Heart right ventricle (tissue), 16 donors: ENCODE data around the gene CTBP2. TPM values are rescaled to one million over a fixed set of nuclear protein-coding genes. Genes with fewer than 3 reads are reported as not detected.
A peak's percentile ranks its signal among the peaks of the same experiment; 100 is the strongest.

Experiments
- ATAC-seq, 8 donors: fragments of 200-7000 bp; cut with Tn5 transposase; one replicate each; pipeline ENCODE4 v1.9.1; 2020; ENCODE audit warnings: mild to moderate bottlenecking in 8 of 8, moderate library complexity in 8 of 8, moderate number of reproducible peaks in 1 of 8
- DNase-seq, 2 donors: peaks; one replicate each; pipeline ENCODE4 v3.0.0-alpha.2; 2020
- H3K27ac ChIP-seq, 10 donors: fragments of 200-600 bp; sonication (generic) in 2 of 10; one replicate each; pipeline versions ENCODE4 v1.5.0 to v1.8.0; 2020 to 2022; ENCODE audit warnings: mild to moderate bottlenecking in 3 of 10
- H3K27me3 ChIP-seq, 7 donors: fragments of 200-600 bp; one replicate each; pipeline ENCODE4 v1.8.0; 2021 to 2022; ENCODE audit warnings: mild to moderate bottlenecking in 2 of 7
- H3K36me3 ChIP-seq, 9 donors: fragments of 200-600 bp; sonication (generic) in 1 of 9; one replicate each; pipeline versions ENCODE4 v1.5.0 to v1.8.0; 2020 to 2022; ENCODE audit warnings: mild to moderate bottlenecking in 2 of 9
- H3K4me1 ChIP-seq, 9 donors: fragments of 200-600 bp; sonication (generic) in 1 of 9; one replicate each; pipeline versions ENCODE4 v1.5.0 to v1.8.0; 2020 to 2022; ENCODE audit warnings: mild to moderate bottlenecking in 4 of 9
- H3K4me3 ChIP-seq, 10 donors: fragments of 200-600 bp; sonication (generic) in 2 of 10; one replicate each; pipeline versions ENCODE4 v1.5.0 to v1.8.0; 2020 to 2022; ENCODE audit warnings: mild to moderate bottlenecking in 7 of 10, moderate library complexity in 2 of 10
- H3K9me3 ChIP-seq, 11 donors: fragments of 200-600 bp in 10 of 11; sonication (generic) in 2 of 11; one replicate each; pipeline versions ENCODE4 v1.5.0 to v1.8.0; 2013 to 2022; ENCODE audit warnings: mild to moderate bottlenecking in 2 of 11, control low read depth in 1 of 11, moderate library complexity in 1 of 11
- whole genome bisulfite sequencing, 2 donors: extraction: QIAGEN DNeasy Blood & Tissue Kit; methylation state at CpG; one replicate each; pipeline ENCODE4 v1.1.7; 2013; ENCODE audit warnings: inconsistent platforms in 1 of 2; 5-methylcytosine and 5-hydroxymethylcytosine counted together
- intact Hi-C, 10 donors: fragments of 100-400 bp; cut with DNase I; formaldehyde crosslinking; loops; one replicate each; pipeline versions ENCODE4 v1.11.1 to v1.14.2; 2022
- polyA plus RNA-seq, 2 donors: library from polyadenylated mRNA; stranded (reverse); fragments of 200-250 nt; gene quantifications; one replicate each; pipeline ENCODE4 v1.2.3, GENCODE V29; 2013
- total RNA-seq, 10 donors: library from RNA; stranded (reverse); fragmentation: NEBNext Ultra II Directional in 3 of 10; extraction: Animal tissue kit (Norgen Biotek cat#: 25700) in 3 of 10; gene quantifications; one replicate each; pipeline versions ENCODE4 v1.2.1 to v1.2.4, GENCODE V29; 2021 to 2023
- TF ChIP-seq, protein P1 (sequence below), 9 donors: fragments of 200-600 bp; sonication (generic) in 2 of 9; IDR thresholded peaks; one replicate each; pipeline versions ENCODE4 v1.5.0 to v1.8.0; 2021 to 2022; ENCODE audit warnings: antibody characterized with exemption in 9 of 9, mild to moderate bottlenecking in 5 of 9, moderate library complexity in 1 of 9
- donor health status: Arrhythmogenic right ventricular cardiomyopathy.
- donor health status: ischemic (EF 13 %, LVEDD 7.1; RV severe dilation, severe dysfunction).
- donor health status: healthy with polysubstance abuse.
- donor health status: DM: no; HTN: yes; CAD: no.
- donor health status: DM: no; HTN: no; CAD: no.
- donor health status: ischemic (EF 25% LVEDD 6.9; RV normal size, moderate dysfunction).
- donor health status: ischemic (EF 25% LVEDD 5.7; RV mildly dilated, moderate dysfunction).
- donor health status: healthy.
- donor health status: DM: yes; HTN: yes; CAD: no.
- donor health status: Ischemic cardiomyopathy.
- donor health status: ischemic (EF 35%, LVEDD 5.7; RV mildly dilated, moderate dysfunction).
- donor health status: nonischemic (EF 11% LVEDD 7.7; RV severe dilation, severe dysfunction).
- donor health status: DM: yes; HTN: yes; CAD: no.
- donor health status: PGD.
- donor health status: ischemic (EF 29% LVEDD 5.4; RV normal size, mild dysfunction).
- donor health status: nonischemic (EF 23%, LVEDD 6.1; RV moderate dilation, normal function).

The CTBP2 gene
- total and polyA plus RNA-seq, 12 donors, result 14.7 to 36.2 (median 26.0) TPM

DNA sequence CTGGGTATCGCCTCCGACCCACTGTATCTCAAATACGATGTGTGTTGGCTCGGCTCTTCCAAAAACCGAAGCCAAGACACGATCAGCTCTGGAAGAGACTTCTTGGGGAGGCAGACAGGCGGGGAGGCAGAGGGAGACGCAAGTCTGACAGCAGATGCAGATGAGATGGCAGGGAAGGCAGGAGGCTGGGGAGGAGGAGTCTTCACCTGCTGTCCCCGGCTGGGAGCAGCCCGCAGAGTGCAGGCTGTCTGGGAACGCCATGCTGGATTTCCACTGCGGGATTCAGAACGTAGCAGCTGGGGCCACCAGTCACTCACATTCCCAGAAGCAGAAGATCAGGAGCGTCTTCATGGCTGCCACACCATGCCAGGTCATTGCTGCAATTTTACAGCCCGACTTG lies 29.4 kb downstream of the CTBP2 start:
- WGBS, 2 donors, result 88 to 91% methylated on average over 15 of the region's 15 CpGs
- TF ChIP-seq, protein P1, sequence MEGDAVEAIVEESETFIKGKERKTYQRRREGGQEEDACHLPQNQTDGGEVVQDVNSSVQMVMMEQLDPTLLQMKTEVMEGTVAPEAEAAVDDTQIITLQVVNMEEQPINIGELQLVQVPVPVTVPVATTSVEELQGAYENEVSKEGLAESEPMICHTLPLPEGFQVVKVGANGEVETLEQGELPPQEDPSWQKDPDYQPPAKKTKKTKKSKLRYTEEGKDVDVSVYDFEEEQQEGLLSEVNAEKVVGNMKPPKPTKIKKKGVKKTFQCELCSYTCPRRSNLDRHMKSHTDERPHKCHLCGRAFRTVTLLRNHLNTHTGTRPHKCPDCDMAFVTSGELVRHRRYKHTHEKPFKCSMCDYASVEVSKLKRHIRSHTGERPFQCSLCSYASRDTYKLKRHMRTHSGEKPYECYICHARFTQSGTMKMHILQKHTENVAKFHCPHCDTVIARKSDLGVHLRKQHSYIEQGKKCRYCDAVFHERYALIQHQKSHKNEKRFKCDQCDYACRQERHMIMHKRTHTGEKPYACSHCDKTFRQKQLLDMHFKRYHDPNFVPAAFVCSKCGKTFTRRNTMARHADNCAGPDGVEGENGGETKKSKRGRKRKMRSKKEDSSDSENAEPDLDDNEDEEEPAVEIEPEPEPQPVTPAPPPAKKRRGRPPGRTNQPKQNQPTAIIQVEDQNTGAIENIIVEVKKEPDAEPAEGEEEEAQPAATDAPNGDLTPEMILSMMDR (IDR thresholded peaks at IDR 0.05), result no peak
- no peaks in the 10 kb centered on the region for H3K27me3 ChIP-seq
- intact Hi-C loops, result no loop called here
- peaks cover 0 to 43% (median 7%) of the 10 kb centered on the region in 9 donors for H3K36me3 ChIP-seq
- ATAC-seq (no peak), DNase-seq (no peak)
- H3K4me1 ChIP-seq, result peaks cover 7 to 76% (median 42%) of the 10 kb centered on the region in 9 donors
- no peak overlapping the region for H3K4me3 ChIP-seq
- no peak overlapping the region for H3K27ac ChIP-seq
- peaks cover 0 to 6% (median 0%) of the 10 kb centered on the region in 11 donors for H3K9me3 ChIP-seq

DNA sequence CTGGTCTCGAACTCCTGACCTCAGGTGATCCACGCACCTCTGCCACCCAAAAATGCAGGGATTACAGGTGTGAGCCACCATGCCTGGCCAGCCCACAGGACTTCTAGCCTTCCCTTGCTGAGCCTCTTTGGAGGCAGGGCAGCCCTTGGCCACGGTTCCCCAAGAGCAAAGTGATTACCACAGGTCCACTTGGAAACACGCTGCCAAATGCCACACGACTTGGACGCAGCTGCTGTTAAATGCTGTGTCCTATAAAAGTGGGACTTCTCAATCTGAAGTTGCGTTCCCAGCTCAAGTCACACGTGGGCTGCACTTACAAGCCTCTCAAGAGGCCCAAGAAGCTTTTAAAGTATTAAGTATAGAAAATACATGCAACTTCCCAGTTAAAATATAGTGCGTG lies 30.1 kb downstream of the CTBP2 start:
- TF ChIP-seq, protein P1 (IDR thresholded peaks at IDR 0.05), result no peak
- ATAC-seq (peak in 1 of 8 donors; percentile 39), DNase-seq (no peak)
- peaks cover 0 to 6% (median 0%) of the 10 kb centered on the region in 11 donors for H3K9me3 ChIP-seq
- WGBS, 2 donors, result 57 to 74% methylated on average over 9 of the region's 9 CpGs
- no peaks in the 10 kb centered on the region for H3K27me3 ChIP-seq
- H3K4me1 ChIP-seq, result peaks cover 4 to 76% (median 39%) of the 10 kb centered on the region in 9 donors
- peak overlapping the region in 1 of 10 donors; percentile 16 for H3K27ac ChIP-seq
- no peak overlapping the region for H3K4me3 ChIP-seq
- H3K36me3 ChIP-seq, result peaks cover 0 to 43% (median 7%) of the 10 kb centered on the region in 9 donors
- intact Hi-C loops, result no loop called here

DNA sequence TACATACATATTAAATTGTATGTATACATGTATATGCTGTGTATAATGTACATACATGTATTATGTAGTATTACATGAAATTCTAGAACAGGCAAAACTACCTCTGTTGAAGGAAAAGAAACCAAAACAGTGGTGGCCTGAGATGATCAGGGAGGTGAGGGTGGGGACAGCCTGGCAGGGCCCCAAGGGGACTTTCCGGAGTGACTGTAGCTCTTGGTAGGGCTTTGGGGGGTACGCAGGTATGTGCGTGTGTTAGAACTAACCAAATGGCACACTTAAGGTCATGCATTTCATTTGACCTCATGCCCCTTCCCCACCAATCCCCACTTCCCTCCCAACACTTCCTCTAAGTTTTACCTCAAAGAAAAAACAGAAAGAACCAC lies 31.3 kb downstream of the CTBP2 start:
- 82 to 84% methylated on average over 3 of the region's 3 CpGs for WGBS, 2 donors
- Histone ChIP-seq H3K27ac (peak overlapping the region in 1 of 10 donors; percentile 9), H3K27me3 (no peaks in the 10 kb centered on the region), H3K4me3 (no peak overlapping the region), H3K36me3 (peaks cover 0 to 43% (median 7%) of the 10 kb centered on the region in 9 donors), H3K4me1 (peaks cover 9 to 77% (median 45%) of the 10 kb centered on the region in 9 donors), H3K9me3 (peaks cover 0 to 6% (median 0%) of the 10 kb centered on the region in 11 donors)
- TF ChIP-seq, protein P1 (IDR thresholded peaks at IDR 0.05), result no peak
- ATAC-seq (no peak), DNase-seq (no peak)
- intact Hi-C loops, result no loop called here

DNA sequence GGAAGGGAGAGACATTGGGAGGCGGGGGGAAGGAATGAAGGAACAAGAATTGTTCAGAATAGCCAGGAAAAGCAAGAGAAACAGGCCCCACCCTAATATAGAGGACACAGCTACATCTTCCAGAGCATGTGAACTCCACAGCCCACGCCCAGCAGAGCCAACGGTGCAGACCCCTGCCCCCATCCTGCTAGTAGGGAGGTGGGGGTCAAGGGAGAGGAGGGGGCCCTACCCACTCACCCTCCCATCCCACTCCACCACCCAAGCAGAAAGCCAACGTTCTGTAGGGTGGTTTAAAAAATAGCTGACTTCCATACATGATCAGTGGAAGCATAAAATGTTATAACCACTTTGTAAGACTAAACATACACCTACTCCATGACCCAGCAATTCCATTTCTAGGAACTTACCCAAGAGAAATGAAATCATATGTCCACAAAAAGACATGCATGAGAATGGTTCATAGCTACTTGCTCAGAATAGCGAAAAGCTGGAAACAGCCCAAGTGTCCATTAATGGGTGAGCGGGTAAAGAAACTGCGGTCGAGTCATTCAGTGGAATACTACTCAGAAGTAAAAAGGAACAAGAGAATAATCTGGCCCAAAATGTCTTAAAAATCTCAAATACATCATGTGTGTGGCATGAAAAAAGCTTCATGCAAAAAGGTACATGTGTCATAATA lies 31.8 kb downstream of the CTBP2 start:
- ATAC-seq, result peak in 1 of 8 donors; percentile 23
- Histone ChIP-seq H3K27ac (peak overlapping the region in 4 of 10 donors; percentile 28 to 54 (median 32)), H3K36me3 (peaks cover 0 to 39% (median 7%) of the 10 kb centered on the region in 9 donors), H3K27me3 (no peaks in the 10 kb centered on the region), H3K4me1 (peaks cover 9 to 77% (median 47%) of the 10 kb centered on the region in 9 donors), H3K4me3 (no peak overlapping the region), H3K9me3 (peaks cover 0 to 6% (median 0%) of the 10 kb centered on the region in 11 donors)
- no peak for DNase-seq
- 76 to 78% methylated on average over 8 of the region's 8 CpGs for WGBS, 2 donors
- TF ChIP-seq, protein P1 (IDR thresholded peaks at IDR 0.05), result no peak
- intact Hi-C loops, result no loop called here
